Panc1 (cell line): ENCODE data around the gene ARHGEF25. TPM values are rescaled to one million over a fixed set of nuclear protein-coding genes. Genes with fewer than 3 reads are reported as not detected.

ENCODE experiments used
- ATAC-seq: fragments of 200-7000 bp; cut with Tn5 transposase; 2 replicates; pipeline ENCODE4 v1.9.1; 2020; ENCODE audit warnings: mild to moderate bottlenecking, moderate library complexity
- BruUV-seq: library from RNA; stranded (reverse); fragments of 400-500 nt; replicated peaks from 2 replicates; lab custom pipeline; 2021; lab: Mats Ljungman, UMichigan
- CTCF ChIA-PET: fragments of 300-600 bp; sonication (Branson Sonifier 250); formaldehyde crosslinking; loops from one replicate; lab custom pipeline; 2022; ENCODE audit warnings: antibody characterized with exemption; lab: Charles Lee
- POLR2A ChIA-PET: fragments of 300-600 bp; sonication (Branson Sonifier 250); formaldehyde crosslinking; loops from one replicate; lab custom pipeline; 2022; ENCODE audit warnings: antibody characterized with exemption; lab: Charles Lee
- DNase-seq: peaks from one replicate; pipeline ENCODE4 v3.0.0-alpha.2; 2010; ENCODE audit warnings: low read depth, low spot score
- H3K27ac ChIP-seq: 2 replicates; pipeline ENCODE4 v1.5.1; 2011; ENCODE audit warnings: mild to moderate bottlenecking, low read length, inconsistent platforms
- H3K27me3 ChIP-seq: fragments of 200-500 bp; sonication (Bioruptor generic); 2 replicates; pipeline ENCODE4 v1.6.0; 2014; ENCODE audit warnings: low read length, inconsistent platforms; ENCODE audit not compliant: control insufficient read depth, insufficient read depth
- H3K36me3 ChIP-seq: fragments of 200-500 bp; sonication (Bioruptor generic); 2 replicates; pipeline ENCODE4 v1.5.1; 2014; ENCODE audit warnings: inconsistent platforms, mild to moderate bottlenecking, low read length, moderate library complexity; ENCODE audit not compliant: control insufficient read depth, insufficient read depth
- H3K4me1 ChIP-seq: 2 replicates; pipeline ENCODE4 v1.5.1; 2011; ENCODE audit warnings: inconsistent platforms, mild to moderate bottlenecking, low read length, moderate library complexity; ENCODE audit not compliant: control insufficient read depth, insufficient read depth
- H3K4me3 ChIP-seq, 2 experiments: 2 replicates each; pipeline ENCODE4 v1.5.1; 2011 to 2012; ENCODE audit warnings: low read depth in 2 of 2, low read length in 2 of 2, mild to moderate bottlenecking in 2 of 2, inconsistent platforms in 1 of 2, moderate library complexity in 1 of 2
- H3K9me3 ChIP-seq: fragments of 200-500 bp; sonication (Bioruptor generic); 2 replicates; pipeline ENCODE4 v1.5.1; 2014; ENCODE audit warnings: low read depth, mild to moderate bottlenecking, inconsistent platforms, low read length, moderate library complexity; ENCODE audit not compliant: control insufficient read depth, insufficient read depth
- CTCF ChIP-seq: fragments of 450-650 bp; IDR thresholded peaks from 2 replicates; pipeline ENCODE4 v1.5.1; 2017; ENCODE audit warnings: mild to moderate bottlenecking
- POLR2AphosphoS5 ChIP-seq: IDR thresholded peaks from 2 replicates; pipeline ENCODE4 v1.6.1; 2012; ENCODE audit warnings: mild to moderate bottlenecking, low read depth, low read length, moderate library complexity
- REST ChIP-seq, 2 experiments: IDR thresholded peaks; 2 replicates each; pipeline ENCODE4 v1.6.1; 2011 to 2012; ENCODE audit warnings: low read depth in 2 of 2, control low read depth in 1 of 2, low read length in 1 of 2, mild to moderate bottlenecking in 1 of 2, moderate library complexity in 1 of 2; ENCODE audit not compliant: insufficient read depth in 1 of 2
- SIN3A ChIP-seq: IDR thresholded peaks from 2 replicates; pipeline ENCODE4 v1.6.1; 2012; ENCODE audit warnings: low read depth, mild to moderate bottlenecking, low read length, moderate library complexity, borderline replicate concordance; ENCODE audit not compliant: insufficient read depth
- TCF7L2 ChIP-seq: IDR thresholded peaks from 2 replicates; pipeline ENCODE4 v1.6.1; 2011; ENCODE audit warnings: mild to moderate bottlenecking, low read depth, low read length, inconsistent platforms
- in situ Hi-C: cut with HindIII; loops from 2 replicates; pipeline ENCODE4 v1.10.0; 2016; ENCODE audit warnings: low sequenced_read_pairs, low pct_unique_long_range_greater_than_20kb
- intact Hi-C: fragments of 100-400 bp; cut with micrococcal nuclease; formaldehyde crosslinking; loops from one replicate; pipeline ENCODE4 v1.10.0; 2022; ENCODE audit not compliant: unreplicated experiment
- total RNA-seq: library from RNA; stranded (reverse); gene quantifications from one replicate; pipeline ENCODE4 v1.2.1, GENCODE V29; 2021; ENCODE audit not compliant: unreplicated experiment

ARHGEF25 gene
- total RNA-seq, 1 experiment from 2014 or later, result 10.5 TPM

GRCh38 chr12:57600395-57600794, 10.8 kb upstream of the ARHGEF25 start:
- no peak for DNase-seq
- H3K36me3 ChIP-seq, result 0 out of 2 replicates have a peak, but pooled peaks cover 3% of the 10 kb centered on the region
- H3K9me3 ChIP-seq, result no peaks in the 10 kb centered on the region
- no peak for ATAC-seq
- H3K27ac ChIP-seq, result no peak overlapping the region
- CTCF ChIA-PET, result no interaction called here
- no peaks in the 10 kb centered on the region for H3K27me3 ChIP-seq
- peaks cover 10% of the 10 kb centered on the region for H3K4me1 ChIP-seq
- BruUV-seq, result no TSS peak
- POLR2A ChIA-PET, result no interaction called here
- in situ Hi-C loops (no loop called here), intact Hi-C loops (no loop called here)
- H3K4me3 ChIP-seq, result no peak overlapping the region
- TF ChIP-seq CTCF, result no peak
- TF ChIP-seq POLR2AphosphoS5, result no peak
- no peak for TF ChIP-seq REST (IDR thresholded peaks at IDR 0.05; ENCODE audit: insufficient read depth in 1 of 2, low read depth in 2 of 2, low read length in 1 of 2)
- TF ChIP-seq SIN3A, result no peak
- no peak for TF ChIP-seq TCF7L2

- in situ Hi-C loops (no loop called here), intact Hi-C loops (no loop called here)
- BruUV-seq, result no TSS peak
- ChIA-PET POLR2A (no interaction called here), CTCF (no interaction called here)
- Histone ChIP-seq H3K9me3 (no peaks in the 10 kb centered on the region), H3K27ac (no peak overlapping the region), H3K27me3 (no peaks in the 10 kb centered on the region), H3K4me1 (peaks cover 14% of the 10 kb centered on the region), H3K4me3 (no peak overlapping the region), H3K36me3 (0 out of 2 replicates have a peak, but pooled peaks cover 3% of the 10 kb centered on the region)
- DNase-seq (no peak), ATAC-seq (no peak)
- no peak for TF ChIP-seq REST (IDR thresholded peaks at IDR 0.05; ENCODE audit: insufficient read depth in 1 of 2, low read depth in 2 of 2, low read length in 1 of 2)
- no peak for TF ChIP-seq TCF7L2
- no peak for TF ChIP-seq SIN3A
- TF ChIP-seq POLR2AphosphoS5, result no peak
- TF ChIP-seq CTCF, result no peak
Measured at GRCh38 chr12:57602544-57602943, 8.7 kb upstream of the ARHGEF25 start.
